NCI-H69 (cell line): Measurements from ENCODE around the gene RNF114.
A peak's percentile ranks its signal among the peaks of the same experiment; 100 is the strongest.
"Not testable (repeated sequence)": the region's sequence is repeated elsewhere in the genome, so short reads cannot be mapped to it uniquely, and the experiment has no call there.

Experiments used
- DNase-seq: peaks from one replicate; lab custom pipeline; 2025; lab: John Stamatoyannopoulos, UW

RNF114 gene

DNA sequence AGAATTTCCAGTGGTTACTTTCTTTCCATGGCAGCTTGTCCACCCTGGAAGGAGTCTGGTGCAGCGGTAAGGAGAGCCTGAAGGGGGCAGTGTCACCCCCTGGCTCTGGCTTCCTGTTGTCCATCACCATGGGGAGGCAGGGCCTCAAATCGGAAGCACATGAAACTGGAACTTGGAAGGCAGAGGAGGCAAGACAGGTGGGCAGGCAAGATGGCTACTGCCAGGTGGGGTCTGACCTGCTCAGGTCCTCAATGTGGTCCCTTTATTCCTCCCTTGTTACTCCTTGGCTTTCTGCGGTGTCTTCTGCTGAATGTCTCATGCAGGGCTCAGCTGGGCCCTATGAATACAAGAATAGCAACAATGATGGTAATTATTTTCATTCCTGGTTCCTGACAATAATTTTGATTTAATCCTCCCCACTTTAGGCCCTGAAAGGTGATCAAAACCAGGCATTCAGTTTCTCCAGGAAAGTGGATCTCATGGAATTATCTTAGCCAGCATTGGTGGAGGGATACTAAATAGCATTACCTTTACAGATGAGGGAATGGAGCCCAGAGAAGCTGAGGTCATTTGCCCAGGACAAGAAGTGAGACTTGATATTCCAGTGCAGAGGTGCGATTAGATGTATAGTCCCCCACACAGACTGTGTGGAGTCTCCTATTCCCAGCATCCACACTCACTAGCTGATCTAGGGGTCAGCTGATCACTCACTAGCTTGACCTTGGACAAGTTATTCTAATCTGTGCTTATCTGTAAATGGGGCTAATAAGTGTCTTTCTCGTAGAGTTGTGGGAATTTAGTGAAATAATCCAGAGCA lies 29.0 kb downstream of the RNF114 start:
- peak; percentile 66 for DNase-seq

DNA sequence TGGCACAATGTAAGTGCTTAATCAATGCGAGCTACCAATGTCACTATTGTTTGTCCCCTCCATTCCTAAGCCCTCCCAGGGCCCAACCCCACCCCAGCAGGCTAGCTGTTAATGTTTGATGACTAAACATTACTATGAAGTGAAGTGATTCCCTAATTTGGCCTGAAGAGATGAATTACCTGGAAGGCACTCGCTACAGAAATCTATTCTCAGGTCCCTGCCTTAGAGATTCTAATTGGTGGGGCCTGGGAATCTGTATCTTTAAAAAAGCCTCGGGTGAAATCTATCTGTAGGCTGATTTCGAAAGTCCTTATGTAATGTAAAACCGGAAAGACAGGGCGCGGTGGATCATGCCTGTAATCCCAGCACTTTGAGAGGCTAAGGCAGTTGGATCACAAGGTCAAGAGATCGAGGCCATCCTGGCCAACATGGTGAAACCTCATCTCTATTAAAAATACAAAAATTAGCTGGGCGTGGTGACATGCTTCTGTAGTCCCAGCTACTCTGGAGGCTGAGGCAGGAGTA lies 29.6 kb downstream of the RNF114 start:
- no peak for DNase-seq

DNA sequence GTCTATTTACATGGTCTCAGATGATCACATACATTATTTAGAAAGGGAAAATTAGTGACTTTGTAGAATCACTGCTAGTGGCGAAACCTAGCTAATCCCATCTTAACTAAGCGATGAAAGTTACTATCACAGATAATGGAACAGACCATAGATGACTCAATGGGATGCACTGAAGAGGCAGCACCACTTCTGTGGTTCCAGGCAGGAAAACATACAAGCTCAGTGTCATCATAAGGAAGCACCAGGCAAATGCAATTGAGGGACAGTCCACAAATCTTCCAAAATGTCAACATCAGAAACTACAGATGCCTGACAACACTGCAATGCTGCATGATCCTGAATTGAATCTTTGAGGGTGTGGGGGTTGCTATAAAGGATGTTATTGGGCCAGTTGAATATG lies 30.7 kb downstream of the RNF114 start:
- DNase-seq: no peak

DNA sequence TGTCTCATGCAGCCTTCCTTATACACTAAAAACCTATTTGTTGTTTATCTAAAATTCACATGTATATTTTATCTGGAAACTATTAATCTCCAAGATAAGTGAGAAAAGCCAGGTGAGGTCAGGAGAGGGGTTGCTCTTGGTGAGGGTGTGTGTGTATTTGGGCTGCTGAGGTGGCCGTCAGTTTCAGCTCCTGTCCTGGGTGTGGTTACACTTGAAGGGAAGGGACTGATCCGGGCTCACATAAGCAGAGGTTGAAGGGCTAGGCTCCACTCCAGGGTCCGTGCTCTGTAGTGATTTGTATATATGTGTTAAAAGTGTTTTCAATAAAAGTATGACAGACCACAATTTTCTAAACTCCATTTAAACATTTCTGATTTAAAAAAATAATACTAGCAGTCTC lies 33.0 kb downstream of the RNF114 start:
- no peak for DNase-seq

DNA sequence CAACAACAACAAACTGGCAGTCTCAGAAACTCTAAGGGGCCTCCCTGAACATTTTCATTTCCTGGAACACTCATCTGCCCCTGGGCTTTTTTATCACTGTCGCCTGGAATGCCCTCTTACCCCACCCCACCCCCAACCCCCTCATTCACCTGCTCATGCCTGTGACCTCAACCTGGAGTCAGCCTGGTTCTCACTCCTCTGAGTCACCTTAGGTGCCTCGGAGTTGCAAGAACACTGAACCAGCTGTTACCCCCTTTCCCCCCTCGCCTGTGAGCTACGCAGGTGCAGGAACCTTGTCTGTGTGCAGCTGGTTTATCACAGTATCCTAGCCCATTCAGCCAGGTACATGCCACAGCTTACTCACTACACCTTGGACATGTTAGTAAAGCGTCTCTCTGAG lies 33.7 kb downstream of the RNF114 start:
- DNase-seq: no peak

DNA sequence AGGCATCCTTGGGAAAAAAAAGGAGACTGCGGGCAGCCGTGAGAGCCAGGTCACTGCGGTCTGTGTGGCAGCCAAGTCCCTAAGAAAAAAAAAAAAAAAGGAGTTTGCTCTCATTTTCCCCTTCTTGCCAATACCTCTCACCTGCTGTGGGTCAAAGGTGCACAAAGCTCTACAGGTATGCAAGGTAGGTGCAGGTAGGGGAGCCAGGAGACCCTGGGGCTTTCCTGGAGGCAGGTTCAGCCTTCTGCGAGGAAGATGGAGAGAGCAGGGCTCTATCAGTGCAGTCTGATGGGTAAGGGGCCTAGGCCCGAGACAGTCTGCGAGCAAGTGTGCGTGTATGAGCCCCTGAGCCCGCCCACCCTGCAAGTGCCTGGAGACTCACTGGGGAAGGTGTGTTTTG lies 34.3 kb downstream of the RNF114 start:
- DNase-seq: no peak

DNA sequence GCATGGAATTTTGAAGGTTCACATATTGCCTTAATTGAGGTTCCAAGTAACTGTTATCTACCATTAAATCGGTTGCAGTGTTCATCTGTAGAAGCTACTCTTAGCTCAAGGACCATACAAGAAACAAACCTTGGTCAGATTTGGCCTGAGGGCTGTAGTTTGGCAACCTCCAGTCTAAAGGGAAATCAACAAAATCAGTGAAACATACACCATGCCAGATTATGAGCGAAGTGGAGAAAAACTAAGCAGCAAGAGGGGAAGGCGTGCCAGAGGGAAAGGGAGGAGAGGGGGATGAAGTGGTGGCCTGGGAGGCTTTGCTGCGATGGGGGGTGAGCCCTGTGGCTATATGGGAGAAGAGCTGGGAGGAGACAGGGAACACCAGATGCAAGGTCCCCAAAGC lies 37.8 kb downstream of the RNF114 start:
- no peak for DNase-seq

DNA sequence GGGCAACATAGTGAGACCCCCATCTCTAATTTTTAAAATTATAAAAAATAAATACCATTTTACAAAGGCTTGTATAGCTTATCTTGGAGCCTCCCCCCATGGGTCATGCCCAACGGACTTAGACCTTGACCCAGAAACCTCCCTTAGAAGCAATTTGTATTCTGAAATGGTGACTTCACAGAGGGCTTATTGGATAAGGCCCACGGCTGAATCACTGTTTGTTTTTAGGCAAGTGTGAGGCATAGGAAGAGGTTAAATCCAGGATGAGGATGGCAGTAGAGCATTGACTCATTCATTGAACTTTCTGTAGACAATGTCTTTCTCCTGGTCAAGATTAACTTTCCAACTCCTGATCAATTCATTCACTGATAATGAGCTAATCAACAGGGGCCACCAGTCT lies 40.3 kb downstream of the RNF114 start:
- DNase-seq: no peak

DNA sequence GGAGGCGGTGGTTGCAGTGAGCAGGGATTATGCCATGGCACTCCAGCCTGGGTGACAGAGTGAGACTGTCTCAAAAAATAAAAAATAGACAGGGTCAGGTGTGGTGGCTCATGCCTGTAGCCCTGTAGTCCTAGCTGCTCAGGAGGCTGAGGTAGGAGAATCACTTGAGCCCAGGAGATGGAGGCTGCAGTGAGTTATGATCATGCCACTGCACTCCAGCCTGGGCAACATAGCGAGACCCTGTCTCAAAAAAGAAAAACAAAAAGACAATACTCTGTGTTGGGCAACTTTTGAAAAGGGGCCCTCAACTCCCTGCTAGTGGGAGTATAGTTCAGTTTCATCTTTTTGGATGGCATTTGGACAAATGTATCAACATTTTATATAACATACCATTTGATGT lies 41.5 kb downstream of the RNF114 start:
- not testable (repeated sequence) for DNase-seq

DNA sequence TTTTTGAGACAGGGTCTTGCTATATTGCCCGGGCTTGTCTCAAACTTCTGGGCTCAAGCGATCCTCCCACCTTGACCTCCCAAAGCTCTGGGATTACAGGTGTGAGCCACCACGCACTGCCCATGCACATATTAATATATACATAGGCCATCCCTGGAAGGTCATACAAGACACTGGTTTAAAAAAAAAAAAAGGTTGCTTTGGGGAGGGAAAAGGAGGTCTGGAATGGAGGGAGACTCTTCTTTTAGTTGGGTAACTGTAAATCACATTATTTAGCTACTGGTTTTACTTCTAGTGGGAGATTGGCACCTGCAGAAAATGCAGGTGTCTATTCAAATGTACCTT lies 42.5 kb downstream of the RNF114 start:
- DNase-seq: no peak

DNA sequence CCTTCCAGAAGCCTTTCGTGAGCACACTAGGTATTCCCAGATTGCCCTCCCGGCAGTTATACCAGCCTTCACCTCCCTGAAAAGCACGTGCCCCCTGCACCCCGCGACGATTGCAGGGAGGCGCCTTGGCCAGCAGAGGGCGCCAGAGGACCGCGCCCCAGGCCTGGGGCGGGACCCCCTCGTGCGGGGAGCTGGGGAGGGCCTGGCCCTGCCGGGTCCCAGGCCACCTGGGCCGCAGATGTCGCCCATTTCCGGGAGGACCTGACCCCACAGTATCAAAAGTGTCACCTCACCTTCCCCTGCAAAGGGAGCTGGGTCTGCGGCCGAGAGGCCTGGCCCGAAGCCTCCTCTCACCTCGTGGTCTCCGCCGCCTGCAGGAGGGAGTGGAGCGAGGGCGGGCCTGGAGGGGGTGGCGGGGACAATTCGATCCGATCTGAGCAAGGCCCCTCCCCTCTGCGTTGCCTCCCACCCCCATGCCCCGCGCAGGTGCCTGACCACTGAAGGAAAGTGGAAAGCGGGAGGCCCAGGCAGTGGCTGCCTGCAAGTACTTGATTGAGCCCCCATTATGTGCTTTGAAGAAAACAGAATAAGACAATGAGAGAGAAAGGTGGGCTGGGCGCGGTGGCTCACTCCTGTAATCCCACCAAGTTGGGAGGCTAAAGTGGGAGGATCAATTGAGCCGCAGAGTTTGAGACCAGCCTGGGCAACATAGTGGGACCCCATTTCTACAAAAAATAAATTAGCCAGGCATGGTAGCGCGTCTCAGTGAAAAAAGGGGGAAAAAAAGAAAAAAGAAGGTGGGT lies 43.0 kb downstream of the RNF114 start:
- DNase-seq: peak; percentile 49

DNA sequence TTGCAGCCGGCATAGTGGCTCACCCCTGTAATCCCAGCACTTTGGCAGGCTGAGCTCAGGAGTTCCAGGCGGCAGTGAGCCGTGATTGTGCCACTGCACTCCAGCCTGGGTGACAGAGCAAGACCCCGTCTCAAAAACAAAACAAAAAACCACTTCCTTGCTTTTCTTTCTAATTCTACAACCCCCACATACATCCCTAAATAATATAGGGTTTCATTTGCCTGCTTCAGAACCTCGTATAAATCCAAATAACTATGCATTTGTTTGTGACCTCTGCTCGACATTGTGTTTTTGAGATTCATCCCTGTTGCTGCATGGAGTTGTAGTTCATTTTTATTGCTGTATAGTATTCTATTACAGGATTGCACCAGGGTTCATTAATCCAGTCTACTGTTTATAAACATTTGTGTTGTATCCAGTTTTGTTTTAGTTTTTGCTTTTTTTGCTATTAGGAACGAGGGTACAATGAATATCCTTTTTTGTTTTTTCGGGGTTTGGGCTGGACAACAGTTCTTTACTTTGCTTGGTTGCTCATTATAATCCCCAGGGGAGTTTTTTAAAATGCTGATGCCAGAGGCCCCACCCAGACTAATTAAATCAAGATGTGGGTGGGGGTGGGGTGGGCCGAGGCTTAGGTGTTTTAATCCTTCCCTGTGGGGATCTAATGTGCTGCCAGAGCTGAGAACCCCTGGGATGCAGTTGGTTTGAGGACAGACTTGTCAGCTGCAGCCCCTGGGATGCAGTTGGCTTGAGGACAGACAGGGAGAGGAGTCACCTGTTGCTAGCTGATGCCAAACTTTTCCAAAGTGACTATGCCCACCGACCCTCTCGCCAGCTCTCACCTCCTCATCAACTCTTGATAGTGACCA lies 44.2 kb downstream of the RNF114 start:
- peak; percentile 62 for DNase-seq

DNA sequence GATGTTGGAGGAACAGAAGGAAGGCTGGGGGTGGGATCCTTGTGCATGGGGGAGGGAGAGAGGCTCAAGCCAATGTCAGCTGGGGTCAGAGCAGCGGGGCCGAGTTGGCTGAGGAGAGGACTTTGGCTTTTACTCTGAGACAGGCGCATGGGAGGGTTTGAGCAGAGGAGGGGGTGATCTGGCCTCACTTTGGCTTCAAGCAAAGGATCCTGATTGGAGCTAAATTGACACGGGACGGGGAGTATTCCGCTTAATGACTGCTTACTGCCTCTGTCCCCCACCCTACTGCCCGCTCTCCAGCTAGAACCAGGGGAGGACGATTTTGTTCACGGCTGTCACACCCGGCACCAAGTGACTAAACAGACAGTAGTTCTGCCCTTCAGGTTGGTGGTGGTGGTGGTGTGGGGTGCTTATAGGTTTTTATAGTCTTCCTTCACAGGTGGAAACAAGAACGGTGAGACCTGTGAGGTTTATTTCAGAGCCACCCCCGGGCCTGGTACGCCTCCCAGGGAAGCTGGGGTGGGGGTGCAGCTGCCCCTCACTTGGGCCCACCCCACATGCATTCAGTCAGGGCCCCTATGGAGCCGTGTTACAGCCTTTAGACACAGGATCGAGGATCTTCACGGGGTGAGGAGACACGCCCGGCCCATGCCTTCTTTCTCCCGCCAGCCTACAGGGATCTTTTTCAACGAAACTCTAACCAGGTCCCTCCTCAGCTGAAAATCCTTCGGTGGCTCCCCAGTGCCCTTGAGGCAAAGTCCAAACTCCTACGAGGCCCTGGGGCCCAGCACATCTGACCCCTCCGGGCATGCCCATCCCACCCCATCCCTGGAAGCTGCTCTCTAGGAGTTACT lies 45.2 kb downstream of the RNF114 start:
- no peak for DNase-seq

DNA sequence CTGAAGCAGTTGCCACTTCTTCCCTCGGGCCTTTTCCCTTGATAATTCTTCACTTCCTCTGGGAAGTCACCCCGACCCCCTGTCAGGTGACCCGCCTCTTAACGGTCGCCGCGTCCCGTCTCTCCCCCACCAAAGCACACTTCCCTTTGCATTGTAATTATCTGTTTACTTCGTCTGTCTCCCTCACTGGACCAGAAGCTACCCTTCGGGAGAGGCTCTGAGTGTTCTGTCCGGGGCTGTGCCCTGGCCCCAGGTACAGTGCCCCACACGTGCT lies 45.8 kb downstream of the RNF114 start:
- DNase-seq: peak; percentile 70

DNA sequence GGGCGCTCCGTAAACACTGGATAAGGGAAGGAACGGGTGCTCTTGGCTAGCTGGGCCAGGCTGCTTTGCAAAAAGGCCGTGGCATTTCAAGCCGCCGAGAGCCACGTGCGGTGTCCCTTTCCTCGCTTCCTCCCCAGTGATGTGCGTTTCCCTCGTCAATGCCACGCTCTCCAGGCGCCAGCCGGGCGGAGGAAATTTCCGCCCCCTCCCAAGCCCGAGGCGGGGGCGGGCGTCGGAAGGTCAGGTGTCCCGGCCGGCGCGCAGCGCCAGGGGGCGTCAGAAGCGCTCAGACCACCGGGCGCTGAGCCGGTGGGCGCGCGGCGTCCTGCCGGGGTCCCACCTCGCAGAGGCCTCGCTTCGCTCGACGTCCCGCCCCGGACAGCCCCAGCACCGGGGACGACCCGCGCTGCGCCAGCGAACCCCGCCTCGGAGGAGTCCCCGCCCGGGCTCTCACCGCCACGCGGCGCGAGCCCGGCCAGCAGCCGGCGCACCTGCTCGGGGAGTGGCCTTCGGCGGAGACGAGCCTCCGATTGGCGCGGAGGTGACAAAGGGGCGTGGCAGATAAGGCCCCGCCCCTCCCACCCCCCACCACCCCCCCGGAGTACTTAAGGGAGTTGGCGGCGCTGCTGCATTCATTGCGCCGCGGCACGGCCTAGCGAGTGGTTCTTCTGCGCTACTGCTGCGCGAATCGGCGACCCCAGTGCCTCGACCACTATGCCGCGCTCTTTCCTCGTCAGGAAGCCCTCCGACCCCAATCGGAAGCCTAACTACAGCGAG lies 46.3 kb downstream of the RNF114 start, which contains the start of gene SNAI1:
Gene SNAI1, plus strand, starts transcription at position 635 of the 777 bp plus-strand sequence. Its CDS starts 80 bp downstream, at position 715.
- peak; percentile 91 for DNase-seq

DNA sequence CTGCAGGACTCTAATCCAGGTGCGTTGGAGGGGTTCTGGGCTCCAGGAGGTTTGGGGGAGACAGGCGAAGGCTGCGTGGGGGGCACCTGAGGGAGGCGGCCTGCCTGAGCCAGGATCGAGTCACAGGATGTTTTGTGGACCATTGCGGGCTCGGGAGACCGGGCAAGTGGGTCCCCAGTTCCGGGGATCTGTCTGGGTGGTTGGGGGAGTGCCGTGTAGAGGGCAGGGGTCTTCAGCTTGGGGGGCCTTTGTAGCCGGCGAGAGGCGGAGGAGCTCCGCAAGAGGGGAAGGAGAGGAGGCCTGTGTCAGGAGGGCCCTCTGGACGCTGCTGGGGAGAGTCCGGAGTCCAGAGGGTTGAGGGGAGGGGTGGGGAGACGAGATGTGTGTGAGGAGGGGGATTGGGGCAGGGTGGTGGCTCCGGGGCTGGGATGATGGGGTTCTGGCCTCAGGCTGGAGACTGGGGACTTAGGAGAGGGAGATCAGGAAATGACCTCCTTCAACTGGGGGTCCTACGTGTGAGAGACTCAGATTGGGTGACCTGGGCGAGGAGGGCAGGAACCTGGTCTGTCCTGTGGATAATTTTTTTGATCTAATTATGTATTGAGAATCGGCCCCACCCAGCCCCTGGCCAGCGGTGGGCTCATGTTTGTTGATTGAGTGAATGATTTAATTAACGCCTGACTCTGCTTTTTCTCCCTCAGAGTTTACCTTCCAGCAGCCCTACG lies 47.1 kb downstream of the RNF114 start:
- no peak for DNase-seq

DNA sequence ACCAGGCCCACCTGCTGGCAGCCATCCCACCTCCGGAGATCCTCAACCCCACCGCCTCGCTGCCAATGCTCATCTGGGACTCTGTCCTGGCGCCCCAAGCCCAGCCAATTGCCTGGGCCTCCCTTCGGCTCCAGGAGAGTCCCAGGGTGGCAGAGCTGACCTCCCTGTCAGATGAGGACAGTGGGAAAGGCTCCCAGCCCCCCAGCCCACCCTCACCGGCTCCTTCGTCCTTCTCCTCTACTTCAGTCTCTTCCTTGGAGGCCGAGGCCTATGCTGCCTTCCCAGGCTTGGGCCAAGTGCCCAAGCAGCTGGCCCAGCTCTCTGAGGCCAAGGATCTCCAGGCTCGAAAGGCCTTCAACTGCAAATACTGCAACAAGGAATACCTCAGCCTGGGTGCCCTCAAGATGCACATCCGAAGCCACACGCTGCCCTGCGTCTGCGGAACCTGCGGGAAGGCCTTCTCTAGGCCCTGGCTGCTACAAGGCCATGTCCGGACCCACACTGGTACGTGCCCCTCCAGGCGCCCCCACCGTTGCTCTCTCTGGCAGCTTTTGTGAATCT lies 47.7 kb downstream of the RNF114 start:
- peak; percentile 3 for DNase-seq

DNA sequence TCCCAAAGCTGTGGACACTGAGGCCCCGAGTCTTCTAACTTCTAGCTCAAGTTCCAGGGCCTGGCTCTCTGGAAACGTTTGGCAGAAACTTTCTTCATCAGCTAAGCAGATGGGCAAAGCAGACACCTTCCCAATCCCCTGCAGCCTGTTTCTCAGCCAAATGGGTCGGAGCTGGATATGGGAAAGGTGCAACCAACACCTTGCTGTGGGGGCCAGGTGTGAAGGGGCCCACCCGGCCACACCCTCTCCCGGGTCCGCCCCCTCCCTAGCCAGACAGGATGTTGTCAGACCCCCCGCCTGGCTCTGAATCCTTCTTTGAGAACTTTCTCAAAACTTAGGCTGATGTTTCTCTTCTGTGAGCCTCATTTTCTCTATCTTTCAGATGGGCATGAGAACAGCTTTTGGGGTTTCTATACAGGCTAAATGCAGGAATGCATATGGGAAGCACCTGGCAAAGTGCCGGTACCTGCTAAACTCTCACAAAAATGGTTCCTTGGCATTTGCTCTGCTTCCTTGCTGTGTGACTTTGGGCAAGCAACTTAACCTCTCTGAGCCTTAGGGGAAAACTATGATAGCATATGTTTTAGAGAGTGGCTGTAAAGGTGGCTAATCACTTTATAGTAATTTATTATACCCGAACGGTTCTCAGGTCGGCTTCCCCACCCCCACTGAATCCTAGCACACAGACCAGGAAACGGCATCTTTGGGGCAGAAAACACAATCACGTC lies 48.4 kb downstream of the RNF114 start:
- no peak for DNase-seq

DNA sequence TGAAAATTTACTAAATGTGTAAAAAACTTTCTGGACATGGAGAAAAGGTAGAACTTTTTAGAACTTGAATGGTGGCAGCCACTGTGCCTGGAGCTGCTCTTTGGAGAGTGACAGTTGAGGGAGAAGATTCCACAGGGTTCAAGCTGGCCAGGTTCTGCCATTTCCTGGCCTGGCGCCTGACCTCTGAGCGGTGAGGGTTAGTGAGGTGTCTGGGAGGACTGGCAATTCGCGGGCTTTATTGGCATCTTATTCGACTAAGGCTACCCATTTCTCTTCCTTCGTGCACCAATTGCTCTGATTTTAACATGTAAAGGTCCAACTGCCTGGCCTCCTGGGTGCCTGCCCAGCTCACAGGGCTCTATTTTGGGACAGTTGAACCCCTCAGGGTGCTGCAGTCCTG lies 49.0 kb downstream of the RNF114 start:
- DNase-seq: no peak
